HG03354 (cell line): ENCODE measurements around the gene RPGRIP1L.

Experiments used
- ATAC-seq: cut with Tn5 transposase; IDR thresholded peaks from one replicate; pipeline ENCODE4 v1.9.1; 2021; ENCODE audit warnings: mild to moderate bottlenecking; ENCODE audit not compliant: unreplicated experiment, poor library complexity, severe bottlenecking

The RPGRIP1L gene

GRCh38 chr16:53703590-53704444 lies at the start of gene RPGRIP1L, which contains the start of gene FTO:
Gene RPGRIP1L (minus strand): TSS chr16:53703859. CDS start chr16:53700723, 3,136 bp downstream.
Gene FTO (plus strand): TSS chr16:53704156.
- ATAC-seq, result peak; percentile 99

- ATAC-seq, result no peak
Observed at GRCh38 chr16:53753431-53753830, 49.8 kb upstream of the RPGRIP1L start.

GRCh38 chr16:53752560-53752959 lies 48.9 kb upstream of the RPGRIP1L start:
- no peak for ATAC-seq

DNA sequence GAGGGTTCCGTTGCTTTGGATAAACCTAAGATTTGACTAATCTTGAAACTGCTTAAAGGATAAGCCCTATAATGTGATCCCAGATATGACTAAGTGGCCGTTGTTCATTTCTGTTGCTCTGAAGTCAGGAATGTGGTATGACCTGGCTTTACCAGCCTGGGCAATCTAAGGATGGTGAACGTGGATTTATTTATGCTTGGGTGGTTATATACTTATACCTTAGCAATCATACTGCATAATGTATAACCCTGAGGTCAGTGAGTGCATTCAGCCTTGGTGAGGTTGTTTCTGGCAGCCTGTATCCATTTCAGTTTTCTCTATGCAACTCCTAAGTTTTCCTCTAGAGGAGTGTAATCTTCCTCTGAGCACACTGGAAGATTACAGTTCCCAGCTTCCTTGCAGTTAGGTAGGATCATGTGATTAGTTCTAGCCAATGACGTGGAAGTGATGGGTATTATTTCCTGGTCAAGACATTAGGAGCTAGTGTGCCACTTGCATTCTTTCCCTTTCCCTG lies 42.2 kb upstream of the RPGRIP1L start:
- no peak for ATAC-seq

DNA sequence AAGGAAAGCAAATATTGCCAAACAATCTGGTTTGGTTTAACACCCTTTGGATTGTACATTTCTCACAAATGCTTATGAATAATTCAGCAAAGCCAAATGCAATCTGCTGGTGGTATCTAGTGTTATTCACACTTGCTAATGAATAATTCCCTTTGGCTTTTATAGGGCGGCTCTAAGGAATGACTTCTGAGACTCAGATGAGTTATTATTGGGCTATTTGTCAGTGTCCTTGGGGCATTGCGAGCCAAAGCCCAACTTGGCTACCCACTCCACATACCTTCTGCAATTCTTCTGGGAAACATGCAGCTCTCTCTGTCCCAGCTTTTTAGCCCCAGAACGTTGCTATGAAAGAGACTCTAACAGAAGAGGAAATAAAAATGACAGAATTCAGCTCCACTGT lies 41.4 kb upstream of the RPGRIP1L start:
- no peak for ATAC-seq

GRCh38 chr16:53744449-53744848 lies 40.8 kb upstream of the RPGRIP1L start:
- ATAC-seq, result no peak

GRCh38 chr16:53743149-53743566 lies 39.5 kb upstream of the RPGRIP1L start:
- no peak for ATAC-seq

- ATAC-seq, result no peak
Observed at GRCh38 chr16:53741546-53741945, 37.9 kb upstream of the RPGRIP1L start.

DNA sequence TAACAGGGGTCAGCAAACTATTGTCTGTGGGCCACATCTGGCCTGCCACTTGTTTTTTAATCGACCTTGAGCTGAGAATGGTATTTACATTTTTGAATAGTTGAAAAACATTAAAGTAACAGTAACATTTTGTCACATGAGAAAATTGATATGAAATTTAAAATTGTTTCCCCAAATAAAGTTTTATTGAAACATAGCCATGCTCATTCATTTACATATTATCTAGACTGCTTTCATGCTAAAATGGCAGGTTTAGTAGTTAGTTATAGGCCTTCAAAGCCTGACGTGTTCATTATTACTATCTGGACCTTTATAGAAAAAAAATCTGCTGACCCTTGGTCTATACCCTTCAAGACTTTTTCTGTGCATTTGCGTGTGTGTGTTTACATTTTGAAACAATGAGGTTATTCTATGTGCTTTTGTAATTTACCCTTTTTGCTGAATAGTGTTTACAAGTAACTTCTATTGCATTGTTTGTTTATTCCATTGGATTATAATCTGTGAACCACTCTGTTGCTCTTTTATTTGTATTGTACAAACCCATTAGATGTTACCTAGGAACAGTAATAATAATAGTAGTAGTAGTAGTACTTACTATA lies 37.4 kb upstream of the RPGRIP1L start:
- no peak for ATAC-seq

- no peak for ATAC-seq
Observed at GRCh38 chr16:53740476-53740875, 36.8 kb upstream of the RPGRIP1L start.

DNA sequence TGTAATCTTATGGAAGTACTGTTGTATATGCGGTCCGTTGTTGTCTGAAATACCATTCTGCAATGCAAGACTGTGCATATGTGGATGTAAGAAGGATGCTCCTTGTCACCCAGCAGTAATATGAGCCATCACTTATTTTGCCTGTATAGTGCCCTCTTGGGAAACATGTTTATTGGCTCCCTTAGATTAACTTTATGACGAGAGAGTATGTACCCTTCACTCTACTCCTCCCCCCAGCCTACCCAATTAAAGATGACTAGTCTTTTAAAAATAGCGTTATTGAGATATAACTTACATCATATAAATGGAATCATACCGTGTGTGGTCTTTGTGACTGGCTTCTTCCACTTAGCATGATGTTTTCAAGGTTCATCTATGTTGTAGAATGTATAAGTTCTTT lies 33.9 kb upstream of the RPGRIP1L start:
- ATAC-seq, result no peak

DNA sequence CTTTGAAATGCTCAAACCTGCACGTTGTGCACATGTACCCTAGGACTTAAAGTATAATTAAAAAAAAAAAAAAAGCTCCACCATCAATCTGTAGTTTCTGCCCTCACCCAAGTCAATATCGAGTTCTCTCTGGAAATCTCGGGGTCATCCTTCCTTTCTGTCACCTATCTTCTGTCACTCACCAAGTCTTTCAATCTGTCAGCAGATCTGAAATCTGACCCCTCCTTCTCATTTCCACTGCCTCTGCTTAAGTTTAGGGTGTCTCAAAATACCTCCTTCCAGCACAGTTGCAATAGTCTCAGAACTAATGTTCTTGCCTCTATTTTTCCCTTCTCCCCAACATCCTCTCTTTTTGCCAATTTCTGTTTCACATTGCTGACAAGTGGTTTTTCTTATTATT lies 32.6 kb upstream of the RPGRIP1L start:
- no peak for ATAC-seq

GRCh38 chr16:53734908-53735307 lies 31.2 kb upstream of the RPGRIP1L start:
- no peak for ATAC-seq

- ATAC-seq, result no peak
Observed at GRCh38 chr16:53732296-53732929, 28.8 kb upstream of the RPGRIP1L start.

GRCh38 chr16:53730693-53731092 lies 27.0 kb upstream of the RPGRIP1L start:
- ATAC-seq, result no peak

- ATAC-seq, result no peak
Observed at GRCh38 chr16:53726625-53727024, 23.0 kb upstream of the RPGRIP1L start.

GRCh38 chr16:53721017-53721416 lies 17.4 kb upstream of the RPGRIP1L start:
- no peak for ATAC-seq

DNA sequence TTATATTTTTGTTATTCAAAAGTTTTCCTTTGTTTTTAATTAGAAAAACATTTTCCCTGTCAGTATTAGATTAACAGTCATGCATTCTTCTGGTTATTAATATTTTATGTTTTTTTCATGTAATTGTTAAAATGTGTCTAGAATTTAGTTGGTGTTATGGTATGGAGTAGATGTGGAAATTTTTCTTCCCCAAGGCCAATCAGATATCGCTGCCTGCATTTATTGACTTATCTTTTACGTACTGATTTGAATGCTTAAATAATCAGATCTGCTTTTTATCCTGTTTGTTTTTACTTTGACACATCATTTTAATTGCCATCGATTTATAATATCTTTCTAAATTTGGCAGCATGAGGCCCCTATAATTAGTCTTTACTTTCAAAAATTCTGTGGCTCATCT lies 13.9 kb upstream of the RPGRIP1L start:
- ATAC-seq, result no peak

- no peak for ATAC-seq
Observed at GRCh38 chr16:53715023-53715384, 11.3 kb upstream of the RPGRIP1L start.

- ATAC-seq, result no peak
Observed at GRCh38 chr16:53714205-53715022, 10.8 kb upstream of the RPGRIP1L start.
